WERI-Rb-1 (cell line): ENCODE results near the gene AZU1.
A peak's percentile ranks its signal among the peaks of the same experiment; 100 is the strongest.

ENCODE experiments used
- DNase-seq: peaks from one replicate; pipeline ENCODE4 v3.0.0-alpha.2; 2020
- H3K27ac ChIP-seq: fragments of 250-450 bp; sonication (Bioruptor Pico); 2 replicates; pipeline ENCODE4 v1.5.1; 2020; ENCODE audit warnings: mild to moderate bottlenecking, moderate library complexity
- H3K27me3 ChIP-seq: fragments of 250-450 bp; sonication (Bioruptor Pico); 2 replicates; pipeline ENCODE4 v1.5.1; 2021; ENCODE audit warnings: mild to moderate bottlenecking, low read depth, moderate library complexity; ENCODE audit not compliant: insufficient read depth, severe bottlenecking
- H3K36me3 ChIP-seq: fragments of 250-450 bp; sonication (Bioruptor Pico); 2 replicates; pipeline ENCODE4 v1.5.1; 2020; ENCODE audit warnings: mild to moderate bottlenecking, moderate library complexity
- H3K4me3 ChIP-seq: 2 replicates; pipeline ENCODE4 v1.5.1; 2011; ENCODE audit warnings: low read depth, mild to moderate bottlenecking, control low read depth, low read length
- H3K9me3 ChIP-seq: fragments of 250-450 bp; sonication (Bioruptor Pico); 2 replicates; pipeline ENCODE4 v1.5.1; 2021; ENCODE audit warnings: mild to moderate bottlenecking, moderate library complexity; ENCODE audit not compliant: severe bottlenecking
- CTCF ChIP-seq: IDR thresholded peaks from 2 replicates; pipeline ENCODE4 v1.5.1; 2011; ENCODE audit warnings: low read depth, mild to moderate bottlenecking, control low read depth, inconsistent platforms, low read length

Gene AZU1

GRCh38 chr19:795073-795611 is 32.5 kb upstream of the AZU1 start:
- Histone ChIP-seq H3K27me3 (no peaks in the 10 kb centered on the region), H3K4me3 (no peak overlapping the region), H3K36me3 (peaks cover 22% of the 10 kb centered on the region), H3K9me3 (no peaks in the 10 kb centered on the region), H3K27ac (peak overlapping the region; percentile 38)
- no peak for TF ChIP-seq CTCF
- DNase-seq = no peak

- Histone ChIP-seq H3K27me3 (no peaks in the 10 kb centered on the region), H3K36me3 (peaks cover 30% of the 10 kb centered on the region), H3K27ac (no peak overlapping the region), H3K4me3 (peak overlapping the region; percentile 59), H3K9me3 (no peaks in the 10 kb centered on the region)
- TF ChIP-seq CTCF = no peak
- DNase-seq = no peak
Observed at GRCh38 chr19:795691-796581, 31.7 kb upstream of the AZU1 start.

GRCh38 chr19:796692-797527 is 30.7 kb upstream of the AZU1 start, which contains the start of gene PTBP1:
Gene PTBP1 (plus strand): TSS chr19:797452. CDS start chr19:797498, 46 bp downstream.
- H3K4me3 ChIP-seq = peak within 1 kb of the TSS; percentile 63
- peak within 1 kb of the TSS; percentile 95 for H3K27ac ChIP-seq
- TF ChIP-seq CTCF = no peak
- DNase-seq = peak; percentile 100
- peaks cover 40% of the 10 kb centered on the region for H3K36me3 ChIP-seq
- H3K27me3 ChIP-seq = no peaks in the 10 kb centered on the region
- no peaks in the 10 kb centered on the region for H3K9me3 ChIP-seq

GRCh38 chr19:797528-798414 is 29.9 kb upstream of the AZU1 start:
- no peaks in the 10 kb centered on the region for H3K27me3 ChIP-seq
- H3K9me3 ChIP-seq = no peaks in the 10 kb centered on the region
- no peak for TF ChIP-seq CTCF
- peaks cover 48% of the 10 kb centered on the region for H3K36me3 ChIP-seq
- H3K4me3 ChIP-seq = peak overlapping the region; percentile 63
- DNase-seq = peak; percentile 86
- H3K27ac ChIP-seq = peak overlapping the region; percentile 95

- no peaks in the 10 kb centered on the region for H3K27me3 ChIP-seq
- no peaks in the 10 kb centered on the region for H3K9me3 ChIP-seq
- DNase-seq = no peak
- H3K4me3 ChIP-seq = peak overlapping the region; percentile 63
- H3K27ac ChIP-seq = peak overlapping the region; percentile 95
- H3K36me3 ChIP-seq = peaks cover 55% of the 10 kb centered on the region
- no peak for TF ChIP-seq CTCF
Observed at GRCh38 chr19:798415-799075, 29.1 kb upstream of the AZU1 start.
